ENCODE data around the gene BCAS3. TPM values are rescaled to one million over a fixed set of nuclear protein-coding genes. Genes with fewer than 3 reads are reported as not detected.

Gene BCAS3
- total RNA-seq (2021; ENCODE audit: unreplicated experiment) (26.3 TPM), Bru-seq, nascent RNA (percentile 73 among the genes with signal in this experiment), BruChase-seq, experiment 1, labeled RNA remaining after a 6-hour chase (percentile 54 among the genes with signal in this experiment), BruChase-seq, experiment 2, labeled RNA remaining after a 2-hour chase (percentile 71 among the genes with signal in this experiment)
- 19.7 and 24.6 TPM in 2 replicates for polyA plus RNA-seq (2012)
- long read RNA-seq, full-length matches to known transcripts, result 5 of 17 reads
- long read RNA-seq, partial matches to known transcripts, result 11 of 17 reads
- long read RNA-seq, other reads (novel, unspliced or antisense), result 1 of 17 reads

DNA sequence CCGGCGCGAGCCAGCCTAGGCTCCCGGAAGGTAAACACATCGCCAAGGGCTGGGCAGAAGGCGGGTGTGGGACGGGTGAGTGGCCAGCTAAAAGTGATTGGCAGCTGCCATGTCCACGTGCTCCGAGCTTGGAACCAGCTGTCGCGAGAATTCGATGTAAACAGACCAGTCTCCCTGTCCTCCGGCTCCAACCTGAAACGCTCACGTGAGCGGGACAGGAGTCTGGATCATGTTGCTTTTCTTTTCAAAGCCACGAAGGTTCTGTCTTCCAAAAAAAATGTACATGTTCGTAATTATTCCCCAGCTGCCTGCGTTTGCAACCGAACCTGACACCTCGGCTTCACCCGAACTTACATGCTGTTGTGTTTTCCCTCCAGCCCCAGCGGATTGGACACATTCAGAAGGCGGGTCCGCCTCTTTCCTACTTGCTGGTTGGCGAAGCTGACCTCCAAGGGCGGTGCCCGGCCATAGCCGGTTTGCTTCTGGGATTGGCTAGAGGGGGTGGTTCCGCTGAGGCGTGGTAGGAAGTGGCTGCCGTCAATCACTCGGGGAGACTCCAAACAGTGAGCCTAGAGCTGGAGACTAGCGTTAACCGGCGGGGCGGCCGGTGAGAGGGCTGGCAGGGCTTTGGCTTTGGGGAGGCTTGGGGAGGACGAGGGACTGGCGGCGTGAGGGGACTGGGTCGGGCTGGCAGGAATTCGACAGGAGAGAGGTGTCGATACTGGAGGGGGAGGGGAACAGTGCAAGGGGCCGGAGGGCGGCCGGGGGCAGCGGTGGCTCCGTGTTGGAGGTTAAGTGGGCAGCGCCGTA lies at the start of gene BCAS3:
Gene BCAS3, plus strand, starts transcription at position 544 of the 810 bp plus-strand sequence.
- peaks cover 8 to 20% of the 10 kb centered on the region in 2 experiments for H3K4me1 ChIP-seq (ENCODE audit: control insufficient read depth in 1 of 2, insufficient read depth in 2 of 2, low read length in 2 of 2)
- no peaks in the 10 kb centered on the region for H3K79me2 ChIP-seq (ENCODE audit: insufficient read depth, low read length)
- H3K4me2 ChIP-seq (ENCODE audit: low read length), result peak within 1 kb of the TSS; percentile 84
- no peaks in the 10 kb centered on the region for H3K27me3 ChIP-seq (ENCODE audit: insufficient read depth, low read length)
- POLR2A ChIA-PET, result interaction anchor here (0.9 to 1.1 kb wide), 3 partner anchors 9 to 11 kb away, joined by 3 to 4 read pairs (median 3); no protein-coding TSS in a partner anchor
- DNase-seq (ENCODE audit: low read depth, low spot score) (peak; percentile 100), ATAC-seq (peak; percentile 96)
- RAD21 ChIA-PET (ENCODE audit: low non-redundant PET in 1 of 2, low total read pairs in 2 of 2, uncharacterized antibody in 2 of 2, unreplicated experiment in 2 of 2), result interaction anchor here in 1 of 2 experiments (0.6 kb wide), 1 partner anchor 390 kb away, joined by 4 read pairs; no protein-coding TSS in a partner anchor
- H3K9me2 ChIP-seq (ENCODE audit: insufficient read depth), result no peaks in the 10 kb centered on the region
- peak within 1 kb of the TSS; percentile 81 for H2AFZ ChIP-seq (ENCODE audit: low read depth, low read length, poor library complexity, severe bottlenecking)
- BruUV-seq (replicated peaks), result no TSS peak
- intact Hi-C loops (cut with micrococcal nuclease), result no loop called here
- H3K9ac ChIP-seq (ENCODE audit: low read length), result peak within 1 kb of the TSS; percentile 71
- no peaks in the 10 kb centered on the region for H3K9me3 ChIP-seq (ENCODE audit: control insufficient read depth in 1 of 2, insufficient read depth in 1 of 2, low read depth in 1 of 2, low read length in 2 of 2)
- peak within 1 kb of the TSS; percentile 11; the same call in 1 of the 2 replicates for H3K27ac ChIP-seq (ENCODE audit: low read depth, low read length)
- H3K4me3 ChIP-seq (replicated peaks in 1 of 2; ENCODE audit: low read depth in 1 of 2, low read length in 2 of 2), result peak within 1 kb of the TSS; percentile 72 to 89
- CTCF ChIA-PET, result interaction anchor here (0.7 to 1.4 kb wide), 4 partner anchors 10 to 716 kb away, joined by 3 to 6 read pairs (median 4); no protein-coding TSS in a partner anchor
- H3K36me3 ChIP-seq (ENCODE audit: control insufficient read depth in 1 of 2, insufficient read depth in 2 of 2, low read length in 2 of 2), result no peaks in the 10 kb centered on the region
- H4K20me1 ChIP-seq (ENCODE audit: insufficient read depth), result no peaks in the 10 kb centered on the region
- TF ChIP-seq CEBPB (IDR thresholded peaks at IDR 0.05; ENCODE audit: low read depth) (no peak), EGR1 (IDR thresholded peaks at IDR 0.05; ENCODE audit: low read depth) (no peak), CBX3 (IDR thresholded peaks at IDR 0.05; ENCODE audit: low read depth) (no peak; the same call in 1 of the 2 replicates), EZH2phosphoT487 (IDR thresholded peaks at IDR 0.05; ENCODE audit: borderline replicate concordance) (no peak), ZFX (IDR thresholded peaks at IDR 0.05) (no peak), SRF (IDR thresholded peaks at IDR 0.05; ENCODE audit: low read depth) (no peak), FOSL1 (IDR thresholded peaks at IDR 0.05; ENCODE audit: low read depth) (no peak), YY1 (IDR thresholded peaks at IDR 0.05; ENCODE audit: extremely low read depth, insufficient replicate concordance, low read depth, low read length) (peak; percentile 46), POLR2AphosphoS5 (IDR thresholded peaks at IDR 0.05; ENCODE audit: low read depth, low read length) (peak; percentile 98), ELF1 (IDR thresholded peaks at IDR 0.05; ENCODE audit: borderline replicate concordance, low read depth) (peak; percentile 49; the same call in 1 of the 2 replicates), TCF7L2 (IDR thresholded peaks at IDR 0.05; ENCODE audit: borderline replicate concordance, extremely low read depth, insufficient read depth, insufficient read length) (no peak), RAD21 (IDR thresholded peaks at IDR 0.05; ENCODE audit: low read depth) (no peak), SP1 (IDR thresholded peaks at IDR 0.05; ENCODE audit: low read depth) (peak; percentile 98), POLR2A (IDR thresholded peaks at IDR 0.05; ENCODE audit: borderline replicate concordance, extremely low read depth, insufficient read depth, insufficient read length) (peak; percentile 83), EZH2 (IDR thresholded peaks at IDR 0.05) (no peak), SIN3A (IDR thresholded peaks at IDR 0.05; ENCODE audit: low read depth) (peak; percentile 73), JUND (IDR thresholded peaks at IDR 0.05) (no peak)
- TF ChIP-seq, protein P1, sequence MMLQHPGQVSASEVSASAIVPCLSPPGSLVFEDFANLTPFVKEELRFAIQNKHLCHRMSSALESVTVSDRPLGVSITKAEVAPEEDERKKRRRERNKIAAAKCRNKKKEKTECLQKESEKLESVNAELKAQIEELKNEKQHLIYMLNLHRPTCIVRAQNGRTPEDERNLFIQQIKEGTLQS (IDR thresholded peaks at IDR 0.05), result no peak
- TF ChIP-seq, protein P2, sequence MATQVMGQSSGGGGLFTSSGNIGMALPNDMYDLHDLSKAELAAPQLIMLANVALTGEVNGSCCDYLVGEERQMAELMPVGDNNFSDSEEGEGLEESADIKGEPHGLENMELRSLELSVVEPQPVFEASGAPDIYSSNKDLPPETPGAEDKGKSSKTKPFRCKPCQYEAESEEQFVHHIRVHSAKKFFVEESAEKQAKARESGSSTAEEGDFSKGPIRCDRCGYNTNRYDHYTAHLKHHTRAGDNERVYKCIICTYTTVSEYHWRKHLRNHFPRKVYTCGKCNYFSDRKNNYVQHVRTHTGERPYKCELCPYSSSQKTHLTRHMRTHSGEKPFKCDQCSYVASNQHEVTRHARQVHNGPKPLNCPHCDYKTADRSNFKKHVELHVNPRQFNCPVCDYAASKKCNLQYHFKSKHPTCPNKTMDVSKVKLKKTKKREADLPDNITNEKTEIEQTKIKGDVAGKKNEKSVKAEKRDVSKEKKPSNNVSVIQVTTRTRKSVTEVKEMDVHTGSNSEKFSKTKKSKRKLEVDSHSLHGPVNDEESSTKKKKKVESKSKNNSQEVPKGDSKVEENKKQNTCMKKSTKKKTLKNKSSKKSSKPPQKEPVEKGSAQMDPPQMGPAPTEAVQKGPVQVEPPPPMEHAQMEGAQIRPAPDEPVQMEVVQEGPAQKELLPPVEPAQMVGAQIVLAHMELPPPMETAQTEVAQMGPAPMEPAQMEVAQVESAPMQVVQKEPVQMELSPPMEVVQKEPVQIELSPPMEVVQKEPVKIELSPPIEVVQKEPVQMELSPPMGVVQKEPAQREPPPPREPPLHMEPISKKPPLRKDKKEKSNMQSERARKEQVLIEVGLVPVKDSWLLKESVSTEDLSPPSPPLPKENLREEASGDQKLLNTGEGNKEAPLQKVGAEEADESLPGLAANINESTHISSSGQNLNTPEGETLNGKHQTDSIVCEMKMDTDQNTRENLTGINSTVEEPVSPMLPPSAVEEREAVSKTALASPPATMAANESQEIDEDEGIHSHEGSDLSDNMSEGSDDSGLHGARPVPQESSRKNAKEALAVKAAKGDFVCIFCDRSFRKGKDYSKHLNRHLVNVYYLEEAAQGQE (IDR thresholded peaks at IDR 0.05; ENCODE audit: low read depth), result no peak
- TF ChIP-seq, protein P3, sequence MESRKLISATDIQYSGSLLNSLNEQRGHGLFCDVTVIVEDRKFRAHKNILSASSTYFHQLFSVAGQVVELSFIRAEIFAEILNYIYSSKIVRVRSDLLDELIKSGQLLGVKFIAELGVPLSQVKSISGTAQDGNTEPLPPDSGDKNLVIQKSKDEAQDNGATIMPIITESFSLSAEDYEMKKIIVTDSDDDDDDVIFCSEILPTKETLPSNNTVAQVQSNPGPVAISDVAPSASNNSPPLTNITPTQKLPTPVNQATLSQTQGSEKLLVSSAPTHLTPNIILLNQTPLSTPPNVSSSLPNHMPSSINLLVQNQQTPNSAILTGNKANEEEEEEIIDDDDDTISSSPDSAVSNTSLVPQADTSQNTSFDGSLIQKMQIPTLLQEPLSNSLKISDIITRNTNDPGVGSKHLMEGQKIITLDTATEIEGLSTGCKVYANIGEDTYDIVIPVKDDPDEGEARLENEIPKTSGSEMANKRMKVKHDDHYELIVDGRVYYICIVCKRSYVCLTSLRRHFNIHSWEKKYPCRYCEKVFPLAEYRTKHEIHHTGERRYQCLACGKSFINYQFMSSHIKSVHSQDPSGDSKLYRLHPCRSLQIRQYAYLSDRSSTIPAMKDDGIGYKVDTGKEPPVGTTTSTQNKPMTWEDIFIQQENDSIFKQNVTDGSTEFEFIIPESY (IDR thresholded peaks at IDR 0.05; ENCODE audit: extremely low read depth, insufficient replicate concordance, low read length), result peak; percentile 97
- TF ChIP-seq, protein P4, sequence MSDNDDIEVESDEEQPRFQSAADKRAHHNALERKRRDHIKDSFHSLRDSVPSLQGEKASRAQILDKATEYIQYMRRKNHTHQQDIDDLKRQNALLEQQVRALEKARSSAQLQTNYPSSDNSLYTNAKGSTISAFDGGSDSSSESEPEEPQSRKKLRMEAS (IDR thresholded peaks at IDR 0.05), result peak; percentile 99

All from HCT116 (cell line).